Erythroblast (primary cell): Measurements from ENCODE around the gene TMA7.
"Not testable (repeated sequence)": the region's sequence is repeated elsewhere in the genome, so short reads cannot be mapped to it uniquely, and the experiment has no call there.

Experiments used
- DNase-seq, 2 experiments: peaks; one replicate each; lab custom pipeline; 2025; lab: John Stamatoyannopoulos, UW
- GATA1 ChIP-seq: IDR thresholded peaks from 2 replicates; pipeline ENCODE4 v1.6.1; 2011; ENCODE audit warnings: low read depth, mild to moderate bottlenecking, control low read depth, low read length, moderate library complexity
- POLR2A ChIP-seq: IDR thresholded peaks from 2 replicates; pipeline ENCODE4 v1.6.1; 2011; ENCODE audit warnings: mild to moderate bottlenecking, low read length

Gene TMA7

GRCh38 chr3:48466386-48467109 lies 26.5 kb downstream of the TMA7 start:
- peak; percentile 48 to 53 for DNase-seq
- TF ChIP-seq GATA1 (no peak), POLR2A (peak; percentile 63)

- TF ChIP-seq GATA1, result no peak
- no peak for TF ChIP-seq POLR2A
Observed at GRCh38 chr3:48467110-48467454, 27.0 kb downstream of the TMA7 start.

GRCh38 chr3:48467473-48468267 lies 27.6 kb downstream of the TMA7 start:
- TF ChIP-seq GATA1, result no peak
- TF ChIP-seq POLR2A, result no peak

More at GRCh38 chr3:48467110-48467454, 27.0 kb downstream of the TMA7 start:
- DNase-seq, result no peak

DNA sequence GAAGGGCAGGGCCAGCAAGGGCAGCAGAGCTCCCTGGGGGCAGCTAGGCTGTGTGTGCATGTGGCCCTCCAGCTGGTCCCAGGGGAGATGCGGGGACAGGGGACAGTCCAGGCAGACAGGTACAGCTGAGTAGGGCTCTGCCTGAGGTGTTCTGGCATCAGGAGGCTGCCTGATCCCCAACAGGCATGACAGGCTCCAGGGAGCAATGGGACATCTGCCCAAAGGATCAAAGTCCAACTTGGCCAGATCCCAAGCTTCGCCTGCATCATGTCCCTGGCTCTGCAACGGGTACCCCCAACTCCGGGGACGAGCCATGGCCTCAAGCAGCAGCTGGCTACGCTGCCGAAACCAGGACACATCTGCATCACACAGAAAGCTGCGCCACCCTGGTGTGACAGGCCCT lies 28.3 kb downstream of the TMA7 start:
- DNase-seq, result no peak

More at GRCh38 chr3:48467473-48468267, 27.6 kb downstream of the TMA7 start:
- no peak for DNase-seq

DNA sequence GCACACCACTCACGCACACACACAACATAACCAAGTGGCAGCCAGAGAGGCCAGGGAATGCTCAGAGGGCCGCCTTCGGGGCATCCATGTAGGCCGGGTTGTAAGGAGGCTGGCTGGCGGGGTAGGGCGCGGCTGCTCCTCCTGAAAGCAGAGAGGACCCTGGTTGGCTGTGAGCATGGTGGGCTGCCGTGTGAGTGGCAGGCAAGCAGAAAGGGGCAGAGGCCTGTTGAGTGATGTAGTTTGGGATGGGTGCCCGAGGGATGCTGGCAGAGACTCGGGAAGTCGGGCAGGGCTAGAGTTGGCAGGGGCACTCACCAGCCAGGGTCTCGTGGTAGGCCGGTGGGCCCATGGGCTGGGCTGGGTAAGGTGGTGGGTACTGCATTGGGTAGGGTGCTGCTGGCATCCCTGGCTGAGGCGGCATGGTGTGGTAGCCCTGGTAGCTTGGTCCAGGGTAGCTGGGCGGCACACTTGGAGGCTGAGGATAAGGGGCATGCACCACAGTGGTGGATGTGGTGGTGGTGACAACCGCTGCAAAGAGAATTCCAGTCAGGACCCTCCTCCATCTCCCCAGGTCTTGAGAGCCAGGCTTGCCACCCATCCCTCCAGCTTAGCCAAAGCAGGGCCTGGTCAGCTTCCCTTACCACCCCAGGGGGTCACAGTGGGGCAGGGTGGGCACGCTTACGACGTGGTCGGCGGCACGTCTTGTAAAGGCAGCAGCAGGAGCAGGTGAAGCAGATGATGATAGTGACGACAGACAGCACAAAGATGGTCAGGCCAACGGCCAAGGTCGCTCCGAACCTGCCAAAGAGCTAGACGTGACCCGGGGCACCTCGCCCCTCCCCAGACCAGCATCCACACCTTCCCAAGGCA lies 29.2 kb downstream of the TMA7 start:
- TF ChIP-seq GATA1 (no peak), POLR2A (no peak)
- no peak for DNase-seq

More for the DNA sequence above, 28.3 kb downstream of the TMA7 start:
- TF ChIP-seq POLR2A (no peak), GATA1 (no peak)

DNA sequence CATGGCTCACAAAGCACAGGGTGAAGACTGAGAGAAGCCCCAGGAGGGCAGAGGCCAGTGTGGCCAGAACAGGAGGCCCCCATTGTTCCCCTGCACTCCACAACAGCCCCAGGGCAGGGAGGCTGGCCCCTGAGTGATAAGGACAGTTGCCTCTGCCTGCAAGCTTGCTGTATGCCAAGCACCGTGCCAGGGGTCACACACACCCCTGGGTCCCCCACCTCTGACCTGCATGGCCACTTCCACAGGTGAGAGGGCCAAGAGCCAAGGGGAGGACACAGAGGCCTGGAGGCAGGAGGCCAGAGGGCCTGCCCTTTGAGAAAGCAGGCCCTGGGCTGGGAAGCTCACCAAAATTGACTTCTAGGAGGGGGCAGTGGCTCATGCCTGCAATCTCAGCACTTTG lies 30.2 kb downstream of the TMA7 start:
- DNase-seq, result peak in 1 of 2 experiments; percentile 26
- TF ChIP-seq POLR2A, result no peak

DNA sequence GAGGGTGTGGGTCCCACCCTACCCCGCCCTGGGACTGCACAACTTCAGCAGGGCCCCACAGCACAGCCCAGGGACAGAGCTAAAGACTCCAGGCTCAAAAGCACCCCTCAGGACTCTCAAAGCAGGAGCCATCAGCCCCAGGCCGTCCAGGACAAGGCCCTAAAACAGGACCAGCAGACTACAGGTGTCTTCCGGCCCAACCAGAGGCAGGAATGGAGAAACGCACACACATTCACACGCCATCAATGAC lies 32.5 kb downstream of the TMA7 start:
- DNase-seq, result peak in 1 of 2 experiments; percentile 90
- TF ChIP-seq GATA1 (no peak), POLR2A (no peak)

GRCh38 chr3:48472923-48473616 lies 33.0 kb downstream of the TMA7 start:
- peak; percentile 97 to 98 for DNase-seq
- TF ChIP-seq GATA1 (no peak), POLR2A (peak; percentile 91)

DNA sequence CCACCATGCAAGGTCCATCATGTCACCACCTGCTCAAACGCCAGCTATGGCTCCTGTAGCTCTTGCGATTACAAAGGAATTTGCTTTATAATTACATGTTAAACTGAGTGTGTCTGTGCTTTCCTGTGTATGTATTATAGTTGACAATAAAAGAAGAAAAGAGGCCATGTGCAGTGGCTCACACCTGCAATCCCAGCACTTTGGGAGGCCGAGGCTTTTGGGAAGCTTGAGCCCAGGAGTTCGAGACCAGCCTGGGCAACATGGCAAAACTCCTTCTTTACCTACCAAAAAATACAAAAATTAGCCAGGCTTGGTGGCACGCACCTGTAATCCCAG lies 33.5 kb downstream of the TMA7 start:
- TF ChIP-seq POLR2A (no peak), GATA1 (no peak)
- DNase-seq, result no peak

DNA sequence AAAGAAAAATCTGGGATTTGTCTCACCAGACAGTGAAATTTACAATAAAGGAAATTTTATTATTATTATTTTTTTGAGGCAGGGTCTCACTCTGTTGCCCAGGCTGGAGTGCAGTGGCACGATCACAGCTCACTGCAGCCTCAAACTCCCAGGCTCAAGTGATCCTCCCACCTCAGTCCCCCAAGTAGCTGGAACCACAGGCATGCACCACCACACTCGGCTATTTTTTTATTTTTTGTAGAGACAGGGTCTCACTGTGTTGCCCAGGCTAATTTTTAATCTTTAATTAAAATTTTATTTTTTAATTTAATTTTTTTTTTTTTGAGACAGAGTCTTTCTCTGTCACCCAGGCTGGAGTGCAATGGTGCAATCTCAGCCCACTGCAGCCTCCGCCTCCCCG lies 34.0 kb downstream of the TMA7 start:
- not testable (repeated sequence) for DNase-seq

- DNase-seq, result no peak
- TF ChIP-seq GATA1 (no peak), POLR2A (no peak)
Observed at GRCh38 chr3:48474619-48475018, 34.6 kb downstream of the TMA7 start.

DNA sequence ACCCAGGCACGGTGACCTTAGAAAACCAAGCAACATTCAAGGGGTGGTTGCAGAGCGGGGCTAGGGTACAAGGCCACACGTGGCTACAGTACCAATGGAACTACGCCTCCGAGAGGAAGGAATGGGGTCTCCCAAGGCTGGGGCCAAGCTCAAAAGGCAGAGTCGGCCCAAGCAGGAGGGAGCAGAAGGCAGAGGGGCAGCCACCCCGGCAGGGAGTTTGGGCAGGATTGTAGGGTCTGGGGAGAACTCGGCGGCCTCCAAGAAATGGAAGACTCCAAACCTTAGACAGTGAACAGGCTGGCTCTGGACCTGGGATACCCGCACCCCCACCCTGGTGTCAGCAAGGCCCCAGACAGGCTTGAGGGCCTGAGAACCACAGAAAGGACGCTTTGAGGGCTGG lies 35.1 kb downstream of the TMA7 start:
- no peak for TF ChIP-seq POLR2A
- TF ChIP-seq GATA1, result no peak
- no peak for DNase-seq

GRCh38 chr3:48476426-48477053 lies 36.5 kb downstream of the TMA7 start:
- no peak for DNase-seq
- TF ChIP-seq POLR2A, result no peak
- no peak for TF ChIP-seq GATA1
